K562 (cell line): ENCODE measurements around the gene DCAF11. TPM values are rescaled to one million over a fixed set of nuclear protein-coding genes. Genes with fewer than 3 reads are reported as not detected.
A peak's percentile ranks its signal among the peaks of the same experiment; 100 is the strongest.

ENCODE experiments used
- ATAC-seq: fragments of 200-7000 bp; cut with Tn5 transposase; 3 replicates; pipeline ENCODE4 v1.9.1; 2020; ENCODE audit warnings: moderate library complexity
- BruUV-seq: library from RNA; stranded (reverse); fragments of 400-500 nt; replicated peaks from 2 replicates; lab custom pipeline; 2021; lab: Mats Ljungman, UMichigan
- CTCF ChIA-PET: fragments of 300-600 bp; formaldehyde crosslinking; extraction: SDS; loops from one replicate; lab custom pipeline; 2021; ENCODE audit warnings: low intra/inter-chr PET ratio; lab: Yijun Ruan, JAX
- POLR2A ChIA-PET: fragments of 300-600, 350-650 bp; sonication (Branson Sonifier 250); formaldehyde crosslinking; extraction: SDS; loops from one replicate; lab custom pipeline; 2021; ENCODE audit warnings: antibody characterized with exemption, inconsistent platforms; lab: Yijun Ruan, JAX
- DNase-seq, 4 experiments: peaks; one replicate each; pipeline versions ENCODE4 v3.0.0 to v3.0.0-alpha.2; 2011 to 2018; ENCODE audit warnings: low spot score in 3 of 4, mixed read lengths in 3 of 4; ENCODE audit errors: extremely low read depth in 1 of 4
- FAIRE-seq: peaks from 2 replicates; lab custom pipeline; 2011; peaks lifted over from hg19 to GRCh38; lab: Jason Lieb, UNC
- H2AFZ ChIP-seq: 2 replicates; pipeline ENCODE4 v1.6.0; 2011; ENCODE audit warnings: low read depth, low read length, control low read depth, inconsistent platforms
- H3K27ac ChIP-seq: fragments of 200-600 bp; 3 replicates; pipeline ENCODE4 v1.8.0; 2011; ENCODE audit warnings: low read depth, mild to moderate bottlenecking, control low read depth, inconsistent platforms, low read length, moderate library complexity, mixed read lengths; ENCODE audit errors: extremely low read depth
- H3K27me3 ChIP-seq, 2 experiments: fragments of 300-600 bp in 1 of 2; 2 replicates in 1 of 2; 3 replicates in 1 of 2; pipeline versions ENCODE4 v1.6.0 to v1.8.0; 2011; ENCODE audit warnings: inconsistent platforms in 2 of 2, low read length in 2 of 2, mild to moderate bottlenecking in 1 of 2, mixed read lengths in 1 of 2, moderate library complexity in 1 of 2; ENCODE audit not compliant: control insufficient read depth in 2 of 2, insufficient read depth in 2 of 2
- H3K36me3 ChIP-seq: fragments of 300-600 bp; 3 replicates; pipeline ENCODE4 v1.8.0; 2011; ENCODE audit warnings: mild to moderate bottlenecking, low read length, inconsistent platforms; ENCODE audit not compliant: control insufficient read depth, insufficient read depth
- H3K4me1 ChIP-seq, 2 experiments: fragments of 200-600 bp in 1 of 2; replicated peaks in 1 of 2; 2 replicates in 1 of 2; 3 replicates in 1 of 2; pipeline versions ENCODE4 v1.5.1 to v1.8.0; 2011; ENCODE audit warnings: inconsistent platforms in 2 of 2, low read length in 2 of 2, mild to moderate bottlenecking in 1 of 2, mixed read lengths in 1 of 2, moderate library complexity in 1 of 2; ENCODE audit not compliant: control insufficient read depth in 2 of 2, insufficient read depth in 2 of 2
- H3K4me2 ChIP-seq: 2 replicates; pipeline ENCODE4 v1.6.1; 2011; ENCODE audit warnings: low read length, control low read depth, inconsistent platforms, mixed read lengths; ENCODE audit not compliant: insufficient read depth
- H3K4me3 ChIP-seq: fragments of 200-600 bp; sonication (generic), shearing (Covaris generic); 2 replicates; pipeline ENCODE4 v1.5.1; 2016; ENCODE audit warnings: control low read depth, inconsistent platforms
- H3K79me2 ChIP-seq: fragments of 200-600 bp; 3 replicates; pipeline ENCODE4 v1.8.0; 2011; ENCODE audit warnings: low read length, inconsistent platforms; ENCODE audit not compliant: control insufficient read depth, insufficient read depth
- H3K9ac ChIP-seq, 2 experiments: 2 replicates each; pipeline versions ENCODE4 v1.6.0 to v1.6.1; 2011; ENCODE audit warnings: low read depth in 2 of 2, low read length in 2 of 2, control low read depth in 1 of 2, inconsistent platforms in 1 of 2, mild to moderate bottlenecking in 1 of 2, mixed read lengths in 1 of 2; ENCODE audit not compliant: insufficient read depth in 1 of 2
- H3K9me1 ChIP-seq: one replicate; pipeline ENCODE4 v1.6.0; 2011; ENCODE audit warnings: inconsistent platforms, mild to moderate bottlenecking, low read length, moderate library complexity; ENCODE audit not compliant: control insufficient read depth, insufficient read depth
- H3K9me3 ChIP-seq: replicated peaks from 2 replicates; pipeline ENCODE4 v1.5.1; 2011; ENCODE audit warnings: low read depth, low read length, inconsistent platforms; ENCODE audit not compliant: control insufficient read depth, insufficient read depth
- H4K20me1 ChIP-seq: replicated peaks from 2 replicates; pipeline ENCODE4 v1.6.1; 2011; ENCODE audit warnings: low read length, inconsistent platforms, mixed read lengths; ENCODE audit not compliant: control insufficient read depth, insufficient read depth
- E2F8 ChIP-seq: fragments of 450-650 bp; IDR thresholded peaks from 2 replicates; pipeline ENCODE4 v1.7.1; 2018; ENCODE audit warnings: mild to moderate bottlenecking, low read depth; ENCODE audit not compliant: partially characterized antibody
- POLR2A ChIP-seq: fragments of 450-650 bp; conservative IDR thresholded peaks from 2 replicates; pipeline ENCODE4 v1.6.1; 2016
- SP1 ChIP-seq: sonication (generic); formaldehyde crosslinking; IDR thresholded peaks from 2 replicates; pipeline ENCODE4 v1.8.1; 2022; ENCODE audit warnings: mild to moderate bottlenecking, missing genetic modification reagents
- STAT6 ChIP-seq: sonication (generic); formaldehyde crosslinking; IDR thresholded peaks from 2 replicates; pipeline ENCODE4 v1.8.1; 2023; ENCODE audit warnings: mild to moderate bottlenecking, missing genetic modification reagents
- ZBTB7A ChIP-seq: IDR thresholded peaks from 2 replicates; pipeline ENCODE4 v1.6.1; 2011; ENCODE audit warnings: low read depth, mild to moderate bottlenecking, low read length, moderate library complexity, borderline replicate concordance; ENCODE audit not compliant: control insufficient read depth
- WGBS: fragments of 100-300 bp; shearing (Covaris generic); methylation state at CpG from one replicate; pipeline ENCODE4 v1.1.6; 2016; ENCODE audit warnings: low coverage, mixed read lengths; ENCODE audit not compliant: insufficient coverage; ENCODE audit errors: missing lambda C conversion rate; 5-methylcytosine and 5-hydroxymethylcytosine counted together
- in situ Hi-C: fragments of 300-500 bp; cut with MboI; formaldehyde crosslinking; loops from 4 replicates; pipeline ENCODE4 v1.15.0; 2018; ENCODE audit warnings: inconsistent platforms, mixed read lengths
- intact Hi-C: fragments of 100-400 bp; cut with micrococcal nuclease; formaldehyde crosslinking; loops from 2 replicates; pipeline ENCODE4 v1.14.2; 2022
- polyA plus RNA-seq, 8 experiments: library from polyadenylated mRNA; depleted of rRNA in 4 of 8; stranded (reverse) in 5 of 8; unstranded in 3 of 8; fragments of >200 nt; fragmentation: Nextera tagmentation in 2 of 8; fragmentation: Illumina TruSeq in 1 of 8; extraction: Ambion mirVana in 2 of 8; extraction: Trizol in 1 of 8; gene quantifications; 2 replicates each; pipeline versions ENCODE4 v1.2.1 to v1.2.3, GENCODE V29; 2011 to 2014; ENCODE audit warnings: inconsistent platforms in 1 of 8, missing spikeins in 1 of 8
- total RNA-seq, 7 experiments: library from RNA; depleted of rRNA in 6 of 7; stranded (reverse); fragments of >200 nt in 6 of 7; fragmentation: Illumina TruSeq in 2 of 7; extraction: Trizol in 2 of 7; gene quantifications; 2 replicates each; pipeline versions ENCODE4 v1.2.1 to v1.2.3, GENCODE V29; 2011 to 2021; ENCODE audit warnings: low replicate concordance in 1 of 7
- TF ChIP-seq, protein P1 (sequence below): fragments of 250-450 bp; sonication (Bioruptor Pico); IDR thresholded peaks from 2 replicates; pipeline ENCODE4 v1.5.0; 2021

DCAF11 gene
- total and polyA plus RNA-seq, 9 of the 15 experiments (the other 6 are each of a cell fraction or from before 2014, with no cell fraction given), result 8.5 to 46.2 (median 36.4) TPM

DNA sequence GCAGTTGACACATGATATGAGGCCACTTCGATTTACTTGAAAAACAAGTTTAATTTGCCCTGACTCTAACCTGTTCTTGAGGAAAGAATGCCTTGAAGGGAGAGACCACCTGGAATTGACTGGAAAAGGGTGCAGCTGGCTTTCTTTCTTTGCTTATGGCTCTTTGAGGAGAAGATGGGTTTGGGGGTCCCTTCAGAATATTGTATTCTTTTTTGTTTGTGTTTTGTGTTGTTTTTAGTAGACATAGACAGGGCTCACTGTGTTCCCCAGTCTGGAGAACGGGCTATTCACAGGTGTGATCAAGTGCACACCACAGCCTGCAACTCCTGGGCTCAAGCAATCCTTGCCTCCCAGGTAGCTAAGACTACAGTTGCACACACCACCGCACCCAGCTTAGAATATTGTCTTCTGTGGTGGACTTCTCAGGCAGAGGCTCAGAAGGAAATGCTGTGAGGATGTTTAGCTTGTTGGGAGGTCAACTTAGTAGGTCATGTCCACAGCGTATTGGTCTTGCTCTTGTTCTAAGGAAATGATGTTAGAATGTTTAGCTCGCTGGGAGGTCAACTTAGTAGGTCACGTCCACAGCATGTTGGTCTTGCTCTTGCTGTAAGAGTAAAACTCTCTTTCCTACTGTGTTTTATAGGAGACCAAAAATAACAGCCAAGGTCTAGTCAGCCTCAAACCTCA is 1.7 kb downstream of the DCAF11 start (continued):
- TF ChIP-seq STAT6 (CRISPR knock-in tag), result no peak
- no peak for TF ChIP-seq E2F8
- no peak for TF ChIP-seq POLR2A

- no peak for DNase-seq
- intact Hi-C loops (no loop called here), in situ Hi-C loops (no loop called here)
- Histone ChIP-seq H3K9ac (peak overlapping the region in 1 of 2 experiments; percentile 3; a peak in 1 of 4 replicates), H3K4me1 (peaks cover 10% of the 10 kb centered on the region in 2 experiments; a peak in 4 of 5 replicates), H3K36me3 (peaks cover 52% of the 10 kb centered on the region; the same call in 2 of the 3 replicates), H3K79me2 (peaks cover 18% of the 10 kb centered on the region), H3K4me3 (no peak overlapping the region), H4K20me1 (no peaks in the 10 kb centered on the region), H3K27ac (no peak overlapping the region), H2AFZ (no peak overlapping the region), H3K4me2 (no peak overlapping the region; the same call in 1 of the 2 replicates), H3K9me1 (no peaks in the 10 kb centered on the region), H3K27me3 (no peaks in the 10 kb centered on the region), H3K9me3 (no peaks in the 10 kb centered on the region)
- no peak for FAIRE-seq
- TF ChIP-seq, protein P1, sequence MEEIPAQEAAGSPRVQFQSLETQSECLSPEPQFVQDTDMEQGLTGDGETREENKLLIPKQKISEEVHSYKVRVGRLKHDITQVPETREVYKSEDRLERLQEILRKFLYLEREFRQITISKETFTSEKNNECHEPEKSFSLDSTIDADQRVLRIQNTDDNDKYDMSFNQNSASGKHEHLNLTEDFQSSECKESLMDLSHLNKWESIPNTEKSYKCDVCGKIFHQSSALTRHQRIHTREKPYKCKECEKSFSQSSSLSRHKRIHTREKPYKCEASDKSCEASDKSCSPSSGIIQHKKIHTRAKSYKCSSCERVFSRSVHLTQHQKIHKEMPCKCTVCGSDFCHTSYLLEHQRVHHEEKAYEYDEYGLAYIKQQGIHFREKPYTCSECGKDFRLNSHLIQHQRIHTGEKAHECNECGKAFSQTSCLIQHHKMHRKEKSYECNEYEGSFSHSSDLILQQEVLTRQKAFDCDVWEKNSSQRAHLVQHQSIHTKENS, result no peak
- TF ChIP-seq SP1 (CRISPR knock-in tag) (no peak), ZBTB7A (no peak)
- no peak for ATAC-seq
- no TSS peak for BruUV-seq
- WGBS, result 84% methylated on average over 3 of the region's 6 CpGs
- ChIA-PET CTCF (no interaction called here), POLR2A (interaction anchor here (5.0 kb wide), 1 partner anchor 9 kb away, joined by 38 read pairs; no protein-coding TSS in a partner anchor)
Measured at GRCh38 chr14:24117179-24117578, 2.6 kb downstream of the DCAF11 start.
